ENCODE measurements around the gene SYNGR3.
A peak's percentile ranks its signal among the peaks of the same experiment; 100 is the strongest.
"Not testable (repeated sequence)": the region's sequence is repeated elsewhere in the genome, so short reads cannot be mapped to it uniquely, and the experiment has no call there.

SYNGR3 gene

DNA sequence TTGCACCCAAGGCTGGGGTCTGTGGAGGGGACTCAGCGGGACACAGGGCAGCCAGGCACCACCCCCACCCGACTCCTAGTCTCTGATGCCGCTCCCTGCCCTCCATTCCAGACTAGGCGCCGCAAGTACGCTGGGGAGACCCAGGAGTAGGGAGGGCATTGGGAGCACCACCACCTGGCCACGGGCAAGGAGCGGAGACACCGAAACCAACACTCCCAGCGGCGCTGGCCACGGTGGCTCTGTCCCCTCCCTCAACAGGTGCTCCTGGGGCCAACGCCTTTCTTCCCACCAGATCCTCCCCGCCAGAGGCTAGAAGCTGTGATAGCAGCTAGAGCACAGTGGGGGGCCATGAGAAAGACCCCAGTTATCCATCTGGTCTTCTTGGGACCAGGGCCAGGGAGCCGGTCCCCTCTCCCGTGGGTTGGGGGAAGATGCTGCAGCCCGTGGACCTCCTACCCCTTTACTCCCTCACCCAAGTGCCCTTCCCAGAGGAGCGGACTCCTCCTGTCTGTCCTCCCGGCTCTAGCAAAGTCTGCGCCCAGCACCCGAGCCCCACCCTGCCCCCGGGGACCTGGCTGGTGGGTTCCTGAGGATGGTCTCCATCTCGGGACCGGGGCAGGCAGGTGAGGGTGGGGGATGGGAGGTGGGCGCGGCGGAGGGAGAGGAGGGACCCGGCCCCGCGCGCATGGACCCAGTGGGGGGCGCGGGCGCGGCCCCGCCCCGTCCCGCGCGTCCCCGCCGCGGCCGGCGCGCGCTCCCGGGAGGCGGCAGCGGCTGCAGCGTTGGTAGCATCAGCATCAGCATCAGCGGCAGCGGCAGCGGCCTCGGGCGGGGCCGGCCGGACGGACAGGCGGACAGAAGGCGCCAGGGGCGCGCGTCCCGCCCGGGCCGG is at the start of gene SYNGR3:
Gene SYNGR3, plus strand, starts transcription at position 762 of the 892 bp plus-strand sequence. CDS start 133 bp downstream, outside the sequence.
- FAIRE-seq, result peak; percentile 80
- DNase-seq (ENCODE audit: low spot score), result peak; percentile 77

DNA sequence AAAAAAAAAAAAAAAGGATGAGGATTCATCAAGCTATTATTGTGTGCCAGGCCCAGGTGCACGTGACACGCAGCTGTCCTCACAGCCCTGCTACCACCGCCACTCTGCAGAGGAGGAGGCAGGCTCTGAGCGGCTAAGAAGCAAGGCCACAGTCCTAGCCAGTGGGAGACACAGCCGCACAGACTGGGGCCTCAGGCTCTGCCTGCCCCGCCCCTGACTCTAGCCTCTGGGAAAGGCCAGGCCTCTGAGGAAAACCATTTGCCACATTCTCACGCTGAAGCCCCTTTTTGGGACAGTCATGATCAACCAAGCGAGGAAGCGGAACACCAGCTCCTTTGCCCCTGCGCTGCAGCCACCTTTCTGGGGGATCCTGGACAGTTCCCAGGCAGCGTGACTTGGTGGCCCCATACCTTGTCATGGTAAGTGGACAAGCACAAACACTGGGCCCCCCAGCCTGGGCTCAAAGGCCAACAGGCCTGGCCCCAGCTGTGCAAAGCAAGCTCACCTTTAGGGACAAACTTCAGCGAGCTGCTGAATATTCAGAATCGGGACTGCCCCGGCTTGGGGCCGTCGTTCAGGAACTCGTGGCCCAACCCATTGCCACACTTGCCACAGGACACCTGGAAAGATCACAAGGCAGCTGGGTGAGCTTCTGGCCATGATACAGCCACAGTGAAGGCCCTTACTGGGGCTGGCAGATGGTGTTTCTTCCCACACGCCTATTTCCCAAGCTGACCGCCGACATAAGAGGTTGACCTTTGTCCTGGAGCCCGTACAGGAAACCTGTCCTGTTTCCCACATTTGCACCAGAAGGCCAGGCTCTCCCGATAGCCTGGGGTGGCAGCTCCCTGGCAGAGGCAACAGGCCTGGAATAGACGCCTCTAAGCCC is 49.3 kb upstream of the SYNGR3 start:
- FAIRE-seq (no peak), DNase-seq (ENCODE audit: low spot score) (no peak)

DNA sequence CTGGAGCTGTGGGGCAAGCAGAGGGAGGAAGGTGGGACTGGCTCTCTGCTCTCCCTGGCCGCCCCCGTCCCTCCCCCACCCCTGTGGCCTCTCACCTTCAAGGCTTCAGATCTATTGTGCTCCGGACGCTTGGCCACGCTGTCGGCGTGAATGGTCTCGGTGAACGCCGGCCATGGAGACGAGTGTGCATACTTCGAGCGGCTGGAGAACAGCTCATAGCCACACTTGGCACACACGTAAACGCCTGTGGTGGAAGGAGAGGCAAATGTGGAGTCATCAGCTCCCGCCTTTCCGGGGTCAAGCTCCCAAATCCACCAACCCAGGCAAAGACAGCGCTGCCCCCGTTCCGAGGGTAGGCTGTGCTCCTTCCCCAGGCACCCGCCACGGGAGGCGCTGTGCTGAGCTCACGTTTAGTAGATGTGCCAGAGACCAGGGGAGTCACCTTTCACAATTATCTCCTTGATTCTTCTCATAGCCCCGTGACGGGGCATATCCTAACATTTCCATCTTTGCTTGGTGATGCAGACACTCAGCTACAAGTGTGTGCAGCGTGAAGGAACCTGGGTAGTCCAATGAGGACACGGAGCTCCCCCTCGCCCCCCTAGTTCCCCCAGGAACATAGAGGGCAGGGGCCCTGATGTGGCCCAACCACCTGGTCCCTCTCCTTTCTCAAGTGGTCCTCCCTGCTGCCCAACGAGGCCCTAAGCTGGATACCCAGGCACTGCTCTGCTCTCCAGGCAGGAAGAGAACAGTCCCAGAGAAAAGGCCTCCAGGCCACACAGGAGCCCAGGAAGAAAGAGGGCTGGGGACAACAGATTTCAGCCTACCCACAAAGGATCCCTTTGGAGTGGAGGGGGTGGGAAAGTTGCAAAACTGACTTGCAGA is 48.4 kb upstream of the SYNGR3 start:
- DNase-seq (ENCODE audit: low spot score) (no peak), FAIRE-seq (no peak)

GRCh38 chr16:1942047-1942809 is 47.5 kb upstream of the SYNGR3 start:
- DNase-seq (ENCODE audit: low spot score) (no peak), FAIRE-seq (no peak)

- peak; percentile 100 for DNase-seq (ENCODE audit: low spot score)
- FAIRE-seq, result peak; percentile 79
These were observed 46.7 kb upstream of the SYNGR3 start, which contains the start of gene MSRB1 for GRCh38 chr16:1942810-1943726. Gene MSRB1 (minus strand): TSS chr16:1943199. CDS start chr16:1943156, 43 bp downstream.

DNA sequence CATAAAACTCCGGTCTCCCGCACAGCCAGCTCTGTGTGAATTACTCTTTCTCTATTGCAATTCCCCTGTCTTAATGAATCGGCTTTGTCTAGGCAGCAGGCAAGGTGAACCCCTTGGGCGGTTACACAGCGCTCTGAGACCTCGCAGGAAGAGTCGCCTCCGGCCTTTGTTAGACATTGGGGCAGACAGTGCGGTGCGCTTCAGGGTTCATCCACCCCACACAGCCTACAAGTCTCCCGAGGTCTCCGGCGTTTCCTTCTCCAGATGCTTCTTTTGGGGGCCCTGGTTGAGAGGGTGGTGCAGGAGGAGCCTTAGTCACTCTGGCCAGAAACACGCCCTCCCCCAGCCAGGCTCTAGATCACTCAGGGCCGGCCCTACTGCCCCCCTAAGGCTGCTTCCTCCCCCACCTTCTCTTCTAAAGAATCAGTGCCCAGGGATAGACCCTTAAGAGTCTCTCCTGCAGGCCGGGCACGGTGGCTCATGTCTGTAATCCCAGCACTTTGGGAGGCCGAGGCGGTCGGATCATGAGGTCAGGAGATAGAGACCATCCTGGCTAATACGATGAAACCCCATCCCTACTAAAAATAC is 45.1 kb upstream of the SYNGR3 start:
- FAIRE-seq, result no peak
- no peak for DNase-seq (ENCODE audit: low spot score)

DNA sequence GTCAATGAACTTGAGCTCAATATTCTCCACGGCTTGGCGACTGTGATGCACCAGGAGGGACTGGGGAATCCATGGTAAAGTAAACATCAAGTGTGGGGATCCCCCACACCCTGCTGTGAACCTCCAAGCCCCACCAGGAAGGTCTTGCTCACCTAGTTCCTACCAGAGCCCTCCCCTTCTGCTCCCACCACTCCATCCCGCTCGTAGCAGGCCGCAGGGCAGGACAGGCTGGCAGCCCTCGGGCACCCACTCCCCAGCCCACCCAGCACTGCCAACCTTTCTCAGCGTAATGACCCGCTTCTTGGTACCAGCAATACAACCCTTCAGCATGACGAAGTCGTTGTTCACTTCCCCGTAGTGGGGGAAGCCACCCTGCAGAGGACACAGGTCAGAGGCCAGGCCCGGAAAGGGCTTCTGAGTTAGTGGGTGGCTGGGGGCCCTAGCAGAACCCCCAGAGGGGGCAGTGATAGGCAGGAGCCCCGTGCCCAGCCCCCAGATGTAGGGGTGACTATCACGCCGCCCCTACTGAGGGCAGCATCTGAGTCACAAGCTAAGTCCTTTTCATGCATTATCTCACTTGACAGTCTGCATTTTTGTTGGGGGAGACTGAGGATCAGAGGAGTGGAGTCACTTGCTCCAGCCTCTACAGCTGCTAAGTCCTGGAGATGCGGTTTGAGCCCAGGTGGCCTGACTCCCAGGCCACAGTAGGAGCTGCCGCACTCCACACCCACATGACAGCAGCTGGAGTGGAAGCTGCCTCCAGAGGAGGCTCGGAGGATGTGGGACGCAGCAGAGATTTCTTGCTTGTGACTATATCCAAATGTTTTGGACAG is 44.0 kb upstream of the SYNGR3 start:
- DNase-seq (ENCODE audit: low spot score), result no peak
- FAIRE-seq, result peak; percentile 20

DNA sequence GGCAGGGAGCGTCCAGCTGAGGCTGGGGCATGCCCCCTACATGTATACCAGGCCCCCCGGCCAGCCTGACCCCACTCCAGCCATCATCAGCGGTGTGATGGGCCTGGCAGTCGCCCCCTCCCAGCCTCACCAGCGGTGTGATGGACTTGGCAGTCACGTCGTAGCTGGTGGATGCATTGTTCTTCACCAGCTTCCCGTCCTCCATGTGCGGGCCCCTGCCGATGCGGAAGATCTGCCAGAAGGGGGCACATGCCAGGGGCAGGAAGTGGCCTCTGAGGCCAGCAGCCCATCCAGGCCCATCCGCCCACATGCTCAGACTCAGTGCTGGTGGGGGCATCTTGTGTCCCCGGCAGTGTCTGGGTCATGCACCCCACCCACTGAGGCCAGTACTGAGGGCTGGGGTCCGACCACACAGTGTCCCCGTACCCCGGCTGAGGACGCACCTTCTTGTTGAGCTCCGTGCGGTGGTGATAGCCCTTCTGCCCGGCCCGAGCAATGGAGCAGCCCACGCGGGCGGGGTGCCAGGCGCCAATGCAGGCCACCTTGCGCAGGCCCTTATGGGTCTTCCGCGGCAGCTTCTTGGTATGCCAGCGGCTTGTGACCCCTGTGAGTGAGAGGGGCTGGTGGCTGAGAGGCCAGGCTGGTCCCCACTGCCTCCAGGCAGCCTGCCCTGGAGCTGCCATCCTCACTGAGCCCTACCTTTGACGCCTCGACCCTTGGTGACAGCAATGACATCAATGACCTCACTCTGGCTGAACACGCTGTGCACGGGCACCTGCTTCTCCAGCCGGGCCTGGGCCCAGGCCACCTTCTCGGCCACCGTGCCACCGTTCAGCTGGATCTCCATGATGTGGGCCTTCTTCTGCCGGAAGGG is 43.0 kb upstream of the SYNGR3 start:
- FAIRE-seq (peak; percentile 27), DNase-seq (ENCODE audit: low spot score) (no peak)

- FAIRE-seq (no peak), DNase-seq (ENCODE audit: low spot score) (no peak)
These were observed 42.5 kb upstream of the SYNGR3 start for GRCh38 chr16:1947369-1947670.

- peak; percentile 85 for FAIRE-seq
These were observed 40.3 kb upstream of the SYNGR3 start for GRCh38 chr16:1949507-1949906.

DNA sequence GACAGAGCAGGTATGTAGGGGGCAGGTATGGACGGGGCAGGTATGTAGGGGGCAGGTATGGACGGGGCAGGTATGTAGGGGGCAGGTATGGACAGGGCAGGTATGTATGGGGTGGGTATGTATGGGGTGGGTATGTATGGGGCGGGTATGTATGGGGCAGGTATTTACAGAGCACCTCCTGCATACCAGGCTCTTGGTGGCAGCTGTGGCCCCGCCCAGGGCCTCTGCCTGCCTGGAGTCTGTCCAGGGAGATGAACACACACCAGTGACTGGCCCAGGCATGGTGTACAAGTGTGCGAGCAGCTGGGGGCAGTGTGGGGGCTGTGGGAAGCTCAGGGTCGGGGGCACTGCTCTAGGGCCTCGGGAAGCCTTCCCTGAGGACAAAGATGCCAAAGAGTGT is 39.7 kb upstream of the SYNGR3 start:
- peak; percentile 20 for FAIRE-seq

More at GRCh38 chr16:1949507-1949906, 40.3 kb upstream of the SYNGR3 start:
- no peak for DNase-seq (ENCODE audit: low spot score)

DNA sequence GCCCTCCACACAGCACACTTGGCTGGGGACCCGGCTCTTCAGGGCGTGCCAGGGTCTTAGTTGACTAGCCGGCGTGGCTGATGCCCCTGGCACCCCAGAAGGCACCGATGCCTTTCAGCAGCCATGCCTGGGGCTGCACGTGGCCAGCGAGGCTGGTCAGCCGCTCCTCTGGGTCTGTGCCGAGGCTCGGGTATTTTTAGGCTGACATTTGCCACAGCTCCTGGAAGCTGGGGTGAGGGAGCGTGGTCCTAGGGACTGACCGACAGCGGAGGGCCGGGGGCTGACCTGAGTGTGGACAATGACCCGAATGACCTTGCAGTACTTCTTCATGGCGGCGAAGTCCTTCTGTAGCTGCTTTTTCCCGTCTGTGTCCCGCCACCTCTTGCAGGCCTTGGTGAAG is 39.2 kb upstream of the SYNGR3 start:
- FAIRE-seq (no peak), DNase-seq (ENCODE audit: low spot score) (no peak)

More for the DNA sequence above, 39.7 kb upstream of the SYNGR3 start:
- DNase-seq (ENCODE audit: low spot score), result no peak

GRCh38 chr16:1953734-1954133 is 36.0 kb upstream of the SYNGR3 start:
- no peak for DNase-seq (ENCODE audit: low spot score)
- no peak for FAIRE-seq

GRCh38 chr16:1957434-1958142 is 32.2 kb upstream of the SYNGR3 start:
- FAIRE-seq; DNase-seq (ENCODE audit: low spot score): not testable (repeated sequence)

DNA sequence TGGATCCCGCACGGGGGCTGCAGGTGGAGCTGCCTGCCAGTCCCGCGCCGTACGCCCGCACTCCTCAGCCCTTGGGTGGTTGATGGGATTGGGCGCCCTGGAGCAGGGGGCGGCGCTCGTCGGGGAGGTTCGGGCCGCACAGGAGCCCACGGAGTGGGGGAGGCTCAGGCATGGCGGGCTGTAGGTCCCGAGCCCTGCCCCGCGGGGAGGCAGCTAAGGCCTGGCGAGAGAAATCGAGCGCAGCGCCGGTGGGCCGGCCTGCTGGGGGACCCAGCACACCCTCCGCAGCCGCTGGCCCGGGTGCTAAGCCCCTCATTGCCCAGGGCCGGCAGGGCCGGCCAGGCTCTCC is 31.7 kb upstream of the SYNGR3 start:
- DNase-seq (ENCODE audit: low spot score); FAIRE-seq: not testable (repeated sequence)

DNA sequence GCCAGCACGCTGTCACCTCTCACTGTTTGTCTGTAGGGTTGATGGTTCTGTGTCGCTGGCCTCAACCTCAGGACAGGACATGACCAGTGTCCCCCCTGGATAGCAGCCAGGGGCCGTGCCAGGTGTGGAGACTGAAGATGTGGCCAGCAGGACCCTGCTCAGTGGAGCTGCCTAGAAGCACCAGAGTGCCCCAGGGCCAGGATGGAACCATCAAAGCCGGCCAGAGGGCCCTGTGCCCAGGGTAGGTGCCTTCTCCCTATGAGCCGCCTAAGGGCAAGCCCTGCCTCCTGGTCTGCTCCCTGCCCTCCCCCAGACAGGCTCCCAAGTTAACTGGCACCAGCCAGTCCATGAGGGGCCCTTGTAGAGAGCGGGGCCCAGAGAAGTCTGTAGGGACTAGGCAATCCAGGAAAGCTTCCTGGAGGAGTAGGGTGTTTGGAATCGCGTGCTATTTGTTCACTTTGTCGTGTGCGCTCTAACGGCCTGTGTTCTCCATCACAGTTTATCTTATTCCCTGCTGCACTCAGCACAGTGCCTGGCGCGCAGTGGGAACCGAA is 31.0 kb upstream of the SYNGR3 start:
- DNase-seq (ENCODE audit: low spot score) (no peak), FAIRE-seq (no peak)

Measured in urothelium cell line (cell line).